Rectal smooth muscle tissue (tissue), 1 donor: Measurements from ENCODE around the gene NUP62.
"Not testable (repeated sequence)": the region's sequence is repeated elsewhere in the genome, so short reads cannot be mapped to it uniquely, and the experiment has no call there.

ENCODE experiments used
- H3K27ac ChIP-seq: one replicate; pipeline ENCODE4 v1.7.0; 2013; ENCODE audit warnings: low read depth, low read length, inconsistent platforms
- H3K27me3 ChIP-seq: one replicate; pipeline ENCODE4 v1.7.0; 2013; ENCODE audit warnings: low read length; ENCODE audit not compliant: control insufficient read depth, insufficient read depth
- H3K36me3 ChIP-seq: one replicate; pipeline ENCODE4 v1.7.0; 2013; ENCODE audit warnings: low read length; ENCODE audit not compliant: control insufficient read depth, insufficient read depth
- H3K4me1 ChIP-seq: one replicate; pipeline ENCODE4 v1.7.0; 2013; ENCODE audit warnings: low read length; ENCODE audit not compliant: control insufficient read depth, insufficient read depth
- H3K4me3 ChIP-seq: one replicate; pipeline ENCODE4 v1.7.0; 2013; ENCODE audit warnings: low read length
- H3K9ac ChIP-seq: one replicate; pipeline ENCODE4 v1.7.0; 2013; ENCODE audit warnings: low read length

NUP62 gene

GRCh38 chr19:49929121-49929610 lies at the start of gene NUP62, which contains the start of gene ATF5:
NUP62 (minus strand) TSS chr19:49929504; CDS start chr19:49909807, 19,697 bp downstream.
ATF5 (plus strand) TSS chr19:49929205; CDS start chr19:49930851, 1,646 bp downstream.
- Histone ChIP-seq H3K4me3 (peak within 1 kb of the TSS; percentile 85), H3K27me3 (no peaks in the 10 kb centered on the region), H3K27ac (peak within 1 kb of the TSS; percentile 87), H3K36me3 (peaks cover 4% of the 10 kb centered on the region), H3K4me1 (peaks cover 5% of the 10 kb centered on the region), H3K9ac (peak within 1 kb of the TSS; percentile 91)

- H3K4me3 ChIP-seq: no peak overlapping the region
- no peak overlapping the region for H3K9ac ChIP-seq
- H3K36me3 ChIP-seq: peaks cover 6% of the 10 kb centered on the region
- H3K27me3 ChIP-seq: no peaks in the 10 kb centered on the region
- no peak overlapping the region for H3K27ac ChIP-seq
- H3K4me1 ChIP-seq: peaks cover 7% of the 10 kb centered on the region
Measured at GRCh38 chr19:49978324-49978723, 49.0 kb upstream of the NUP62 start.

GRCh38 chr19:49977881-49978280 lies 48.6 kb upstream of the NUP62 start:
- Histone ChIP-seq H3K27me3 (no peaks in the 10 kb centered on the region), H3K27ac (no peak overlapping the region), H3K9ac (no peak overlapping the region), H3K4me1 (peaks cover 7% of the 10 kb centered on the region), H3K4me3 (no peak overlapping the region), H3K36me3 (peaks cover 6% of the 10 kb centered on the region)

GRCh38 chr19:49977076-49977475 lies 47.8 kb upstream of the NUP62 start:
- peaks cover 7% of the 10 kb centered on the region for H3K4me1 ChIP-seq
- no peaks in the 10 kb centered on the region for H3K27me3 ChIP-seq
- no peak overlapping the region for H3K27ac ChIP-seq
- H3K4me3 ChIP-seq: no peak overlapping the region
- no peak overlapping the region for H3K9ac ChIP-seq
- peaks cover 5% of the 10 kb centered on the region for H3K36me3 ChIP-seq

GRCh38 chr19:49976496-49976895 lies 47.2 kb upstream of the NUP62 start:
- Histone ChIP-seq H3K27me3 (no peaks in the 10 kb centered on the region), H3K4me1 (peaks cover 7% of the 10 kb centered on the region), H3K36me3 (no peaks in the 10 kb centered on the region), H3K27ac (no peak overlapping the region), H3K9ac (no peak overlapping the region), H3K4me3 (no peak overlapping the region)

GRCh38 chr19:49975051-49975450 lies 45.7 kb upstream of the NUP62 start:
- Histone ChIP-seq H3K27me3 (no peaks in the 10 kb centered on the region), H3K27ac (no peak overlapping the region), H3K9ac (no peak overlapping the region), H3K4me1 (peaks cover 7% of the 10 kb centered on the region), H3K36me3 (no peaks in the 10 kb centered on the region), H3K4me3 (no peak overlapping the region)

- H3K36me3 ChIP-seq: no peaks in the 10 kb centered on the region
- peaks cover under 1% of the 10 kb centered on the region for H3K27me3 ChIP-seq
- no peak overlapping the region for H3K4me3 ChIP-seq
- no peak overlapping the region for H3K27ac ChIP-seq
- peaks cover 7% of the 10 kb centered on the region for H3K4me1 ChIP-seq
- H3K9ac ChIP-seq: no peak overlapping the region
Measured at GRCh38 chr19:49973987-49974386, 44.7 kb upstream of the NUP62 start.

- peaks cover 3% of the 10 kb centered on the region for H3K4me1 ChIP-seq
Measured at GRCh38 chr19:49972841-49973240, 43.5 kb upstream of the NUP62 start.

GRCh38 chr19:49971991-49972411 lies 42.7 kb upstream of the NUP62 start:
- H3K27me3 ChIP-seq: peaks cover 7% of the 10 kb centered on the region
- no peak overlapping the region for H3K27ac ChIP-seq
- no peaks in the 10 kb centered on the region for H3K4me1 ChIP-seq
- H3K4me3 ChIP-seq: no peak overlapping the region
- no peaks in the 10 kb centered on the region for H3K36me3 ChIP-seq
- no peak overlapping the region for H3K9ac ChIP-seq

More at GRCh38 chr19:49972841-49973240, 43.5 kb upstream of the NUP62 start:
- no peak overlapping the region for H3K4me3 ChIP-seq
- no peak overlapping the region for H3K27ac ChIP-seq
- no peaks in the 10 kb centered on the region for H3K36me3 ChIP-seq
- H3K9ac ChIP-seq: no peak overlapping the region
- H3K27me3 ChIP-seq: peaks cover 7% of the 10 kb centered on the region

- not testable (repeated sequence) for H3K36me3 ChIP-seq, H3K4me3 ChIP-seq, H3K9ac ChIP-seq, H3K27ac ChIP-seq, H3K27me3 ChIP-seq, H3K4me1 ChIP-seq
Measured at GRCh38 chr19:49969355-49969754, 40.1 kb upstream of the NUP62 start.

GRCh38 chr19:49968279-49968922 lies 39.1 kb upstream of the NUP62 start:
- no peak overlapping the region for H3K27ac ChIP-seq
- H3K4me1 ChIP-seq: no peaks in the 10 kb centered on the region
- H3K27me3 ChIP-seq: peaks cover 7% of the 10 kb centered on the region

GRCh38 chr19:49960980-49961379 lies 31.7 kb upstream of the NUP62 start, which contains the start of gene SIGLEC11:
SIGLEC11 (minus strand) TSS chr19:49961172; CDS start chr19:49961081, 91 bp downstream.
- not testable (repeated sequence) for H3K4me1 ChIP-seq, H3K36me3 ChIP-seq, H3K27ac ChIP-seq, H3K27me3 ChIP-seq, H3K9ac ChIP-seq, H3K4me3 ChIP-seq

More at GRCh38 chr19:49968279-49968922, 39.1 kb upstream of the NUP62 start:
- Histone ChIP-seq H3K9ac (no peak overlapping the region), H3K4me3 (no peak overlapping the region), H3K36me3 (no peaks in the 10 kb centered on the region)

GRCh38 chr19:49959892-49960291 lies 30.6 kb upstream of the NUP62 start:
- not testable (repeated sequence) for H3K27ac ChIP-seq, H3K9ac ChIP-seq, H3K27me3 ChIP-seq, H3K36me3 ChIP-seq, H3K4me3 ChIP-seq, H3K4me1 ChIP-seq
